Fibroblast of skin of back (primary cell): ENCODE results near the gene SRSF6. TPM values are rescaled to one million over a fixed set of nuclear protein-coding genes. Genes with fewer than 3 reads are reported as not detected.
"Not testable (repeated sequence)": the region's sequence is repeated elsewhere in the genome, so short reads cannot be mapped to it uniquely, and the experiment has no call there.

Experiments
- DNase-seq: peaks from one replicate; pipeline ENCODE4 v3.0.0-alpha.2; 2013
- polyA plus RNA-seq, 2 experiments: library from polyadenylated mRNA; unstranded; fragments of 120-200 nt; gene quantifications; one replicate each; pipeline ENCODE4 v1.2.1, GENCODE V29; 2013; ENCODE audit not compliant: insufficient read length in 2 of 2

The SRSF6 gene
- polyA plus RNA-seq (2013, experiment 1 of 2; ENCODE audit: insufficient read length), result 114 TPM
- 81.8 TPM for polyA plus RNA-seq (2013, experiment 2 of 2; ENCODE audit: insufficient read length)

GRCh38 chr20:43457640-43458421 is at the start of gene SRSF6:
Gene SRSF6, plus strand, starts transcription at chr20:43457896. Its CDS starts 138 bp downstream, at chr20:43458034.
- DNase-seq, result peak; percentile 90

GRCh38 chr20:43408848-43409576 is 48.7 kb upstream of the SRSF6 start:
- DNase-seq, result peak; percentile 47

- no peak for DNase-seq
Observed at GRCh38 chr20:43409577-43409913, 48.2 kb upstream of the SRSF6 start.

GRCh38 chr20:43415661-43416430 is 41.9 kb upstream of the SRSF6 start:
- DNase-seq, result no peak

- no peak for DNase-seq
Observed at GRCh38 chr20:43416591-43417228, 41.0 kb upstream of the SRSF6 start.

- DNase-seq, result no peak
Observed at GRCh38 chr20:43420192-43420591, 37.5 kb upstream of the SRSF6 start.

- DNase-seq, result not testable (repeated sequence)
Observed at GRCh38 chr20:43420913-43421312, 36.8 kb upstream of the SRSF6 start.

GRCh38 chr20:43426172-43426571 is 31.5 kb upstream of the SRSF6 start:
- no peak for DNase-seq

- no peak for DNase-seq
Observed at GRCh38 chr20:43430265-43431133, 27.2 kb upstream of the SRSF6 start.

- no peak for DNase-seq
Observed at GRCh38 chr20:43431134-43431519, 26.6 kb upstream of the SRSF6 start.

GRCh38 chr20:43432498-43432897 is 25.2 kb upstream of the SRSF6 start:
- DNase-seq, result no peak

GRCh38 chr20:43433250-43433854 is 24.3 kb upstream of the SRSF6 start:
- no peak for DNase-seq

GRCh38 chr20:43434565-43434964 is 23.1 kb upstream of the SRSF6 start:
- no peak for DNase-seq

- DNase-seq, result no peak
Observed at GRCh38 chr20:43438578-43439316, 18.9 kb upstream of the SRSF6 start.

GRCh38 chr20:43440531-43440930 is 17.2 kb upstream of the SRSF6 start:
- no peak for DNase-seq

GRCh38 chr20:43442282-43442880 is 15.3 kb upstream of the SRSF6 start:
- peak; percentile 8 for DNase-seq

- no peak for DNase-seq
Observed at GRCh38 chr20:43444107-43444506, 13.6 kb upstream of the SRSF6 start.

- DNase-seq, result peak; percentile 16
Observed at GRCh38 chr20:43446361-43446879, 11.3 kb upstream of the SRSF6 start.

GRCh38 chr20:43448431-43448747 is 9.3 kb upstream of the SRSF6 start:
- DNase-seq, result not testable (repeated sequence)
